ENCODE data around the gene PRR5.

Gene PRR5

GRCh38 chr22:44693145-44693544, 8.9 kb upstream of the PRR5 start:
- no peak for DNase-seq (ENCODE audit: low read depth)
- no peak overlapping the region for H3K4me3 ChIP-seq (ENCODE audit: low read depth, low read length)
- TF ChIP-seq CTCF (IDR thresholded peaks at IDR 0.05; ENCODE audit: control insufficient read depth, extremely low read depth, insufficient read depth): no peak

GRCh38 chr22:44693756-44694155, 8.2 kb upstream of the PRR5 start:
- peak; percentile 52 for DNase-seq (ENCODE audit: low read depth)
- TF ChIP-seq CTCF (IDR thresholded peaks at IDR 0.05; ENCODE audit: control insufficient read depth, extremely low read depth, insufficient read depth): no peak
- no peak overlapping the region for H3K4me3 ChIP-seq (ENCODE audit: low read depth, low read length)

- DNase-seq (ENCODE audit: low read depth): no peak
- TF ChIP-seq CTCF (IDR thresholded peaks at IDR 0.05; ENCODE audit: control insufficient read depth, extremely low read depth, insufficient read depth): peak; percentile 95
- no peak overlapping the region for H3K4me3 ChIP-seq (ENCODE audit: low read depth, low read length)
Observed at GRCh38 chr22:44697423-44698141, 4.4 kb upstream of the PRR5 start.

- TF ChIP-seq CTCF (IDR thresholded peaks at IDR 0.05; ENCODE audit: control insufficient read depth, extremely low read depth, insufficient read depth): no peak
- no peak overlapping the region for H3K4me3 ChIP-seq (ENCODE audit: low read depth, low read length)
- no peak for DNase-seq (ENCODE audit: low read depth)
Observed at GRCh38 chr22:44698531-44699421, 3.2 kb upstream of the PRR5 start.

- H3K4me3 ChIP-seq (ENCODE audit: low read depth, low read length): no peak overlapping the region
- no peak for DNase-seq (ENCODE audit: low read depth)
- TF ChIP-seq CTCF (IDR thresholded peaks at IDR 0.05; ENCODE audit: control insufficient read depth, extremely low read depth, insufficient read depth): no peak
Observed at GRCh38 chr22:44700456-44700855, 1.5 kb upstream of the PRR5 start.

GRCh38 chr22:44701187-44701790, 715 bp upstream of the PRR5 start:
- H3K4me3 ChIP-seq (ENCODE audit: low read depth, low read length): no peak overlapping the region
- DNase-seq (ENCODE audit: low read depth): no peak
- no peak for TF ChIP-seq CTCF (IDR thresholded peaks at IDR 0.05; ENCODE audit: control insufficient read depth, extremely low read depth, insufficient read depth)

Data from LNCaP clone FGC (cell line).